ENCODE results near the gene KATNBL1.

DNA sequence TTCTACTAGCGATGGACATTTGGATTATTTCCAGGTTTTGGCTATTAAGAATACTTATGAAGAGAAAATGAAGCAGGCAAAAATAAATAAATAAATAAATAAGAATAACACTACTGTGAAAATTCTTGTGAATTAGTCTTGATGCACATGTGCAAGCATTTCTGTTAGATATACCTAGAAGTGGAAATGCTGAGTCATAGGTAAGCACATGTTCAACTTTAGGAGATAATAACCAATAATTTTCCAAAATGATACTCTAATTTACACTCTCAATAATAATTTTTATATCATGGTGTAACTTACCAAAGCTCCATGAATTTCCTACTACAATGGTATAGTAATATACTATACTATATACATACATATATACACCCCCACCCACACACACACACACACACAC, 38.3 kb upstream of the KATNBL1 start:
- TF ChIP-seq EZH2phosphoT487 (IDR thresholded peaks at IDR 0.05; ENCODE audit: unreplicated experiment) (no peak), POLR2AphosphoS5 (IDR thresholded peaks at IDR 0.05; ENCODE audit: low read depth) (no peak), CREB1 (CRISPR knock-in tag; IDR thresholded peaks at IDR 0.05; ENCODE audit: low read depth) (no peak), EZH2 (IDR thresholded peaks at IDR 0.05; ENCODE audit: low read depth, unreplicated experiment) (no peak), JUNB (IDR thresholded peaks at IDR 0.05; ENCODE audit: unreplicated experiment) (no peak), NANOG (IDR thresholded peaks at IDR 0.05; ENCODE audit: borderline replicate concordance) (no peak), ZNF331 (CRISPR knock-in tag; IDR thresholded peaks at IDR 0.05; ENCODE audit: low read depth) (no peak), ZNF114 (CRISPR knock-in tag; IDR thresholded peaks at IDR 0.05) (no peak), STAT1 (IDR thresholded peaks at IDR 0.05; ENCODE audit: unreplicated experiment) (no peak)
- TF ChIP-seq, protein P1, sequence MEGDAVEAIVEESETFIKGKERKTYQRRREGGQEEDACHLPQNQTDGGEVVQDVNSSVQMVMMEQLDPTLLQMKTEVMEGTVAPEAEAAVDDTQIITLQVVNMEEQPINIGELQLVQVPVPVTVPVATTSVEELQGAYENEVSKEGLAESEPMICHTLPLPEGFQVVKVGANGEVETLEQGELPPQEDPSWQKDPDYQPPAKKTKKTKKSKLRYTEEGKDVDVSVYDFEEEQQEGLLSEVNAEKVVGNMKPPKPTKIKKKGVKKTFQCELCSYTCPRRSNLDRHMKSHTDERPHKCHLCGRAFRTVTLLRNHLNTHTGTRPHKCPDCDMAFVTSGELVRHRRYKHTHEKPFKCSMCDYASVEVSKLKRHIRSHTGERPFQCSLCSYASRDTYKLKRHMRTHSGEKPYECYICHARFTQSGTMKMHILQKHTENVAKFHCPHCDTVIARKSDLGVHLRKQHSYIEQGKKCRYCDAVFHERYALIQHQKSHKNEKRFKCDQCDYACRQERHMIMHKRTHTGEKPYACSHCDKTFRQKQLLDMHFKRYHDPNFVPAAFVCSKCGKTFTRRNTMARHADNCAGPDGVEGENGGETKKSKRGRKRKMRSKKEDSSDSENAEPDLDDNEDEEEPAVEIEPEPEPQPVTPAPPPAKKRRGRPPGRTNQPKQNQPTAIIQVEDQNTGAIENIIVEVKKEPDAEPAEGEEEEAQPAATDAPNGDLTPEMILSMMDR (conservative IDR thresholded peaks at IDR 0.05; ENCODE audit: low read depth in 2 of 2) = no peak
- TF ChIP-seq, protein P2, sequence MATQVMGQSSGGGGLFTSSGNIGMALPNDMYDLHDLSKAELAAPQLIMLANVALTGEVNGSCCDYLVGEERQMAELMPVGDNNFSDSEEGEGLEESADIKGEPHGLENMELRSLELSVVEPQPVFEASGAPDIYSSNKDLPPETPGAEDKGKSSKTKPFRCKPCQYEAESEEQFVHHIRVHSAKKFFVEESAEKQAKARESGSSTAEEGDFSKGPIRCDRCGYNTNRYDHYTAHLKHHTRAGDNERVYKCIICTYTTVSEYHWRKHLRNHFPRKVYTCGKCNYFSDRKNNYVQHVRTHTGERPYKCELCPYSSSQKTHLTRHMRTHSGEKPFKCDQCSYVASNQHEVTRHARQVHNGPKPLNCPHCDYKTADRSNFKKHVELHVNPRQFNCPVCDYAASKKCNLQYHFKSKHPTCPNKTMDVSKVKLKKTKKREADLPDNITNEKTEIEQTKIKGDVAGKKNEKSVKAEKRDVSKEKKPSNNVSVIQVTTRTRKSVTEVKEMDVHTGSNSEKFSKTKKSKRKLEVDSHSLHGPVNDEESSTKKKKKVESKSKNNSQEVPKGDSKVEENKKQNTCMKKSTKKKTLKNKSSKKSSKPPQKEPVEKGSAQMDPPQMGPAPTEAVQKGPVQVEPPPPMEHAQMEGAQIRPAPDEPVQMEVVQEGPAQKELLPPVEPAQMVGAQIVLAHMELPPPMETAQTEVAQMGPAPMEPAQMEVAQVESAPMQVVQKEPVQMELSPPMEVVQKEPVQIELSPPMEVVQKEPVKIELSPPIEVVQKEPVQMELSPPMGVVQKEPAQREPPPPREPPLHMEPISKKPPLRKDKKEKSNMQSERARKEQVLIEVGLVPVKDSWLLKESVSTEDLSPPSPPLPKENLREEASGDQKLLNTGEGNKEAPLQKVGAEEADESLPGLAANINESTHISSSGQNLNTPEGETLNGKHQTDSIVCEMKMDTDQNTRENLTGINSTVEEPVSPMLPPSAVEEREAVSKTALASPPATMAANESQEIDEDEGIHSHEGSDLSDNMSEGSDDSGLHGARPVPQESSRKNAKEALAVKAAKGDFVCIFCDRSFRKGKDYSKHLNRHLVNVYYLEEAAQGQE (IDR thresholded peaks at IDR 0.05; ENCODE audit: unreplicated experiment) = no peak
- TF ChIP-seq, protein P3, sequence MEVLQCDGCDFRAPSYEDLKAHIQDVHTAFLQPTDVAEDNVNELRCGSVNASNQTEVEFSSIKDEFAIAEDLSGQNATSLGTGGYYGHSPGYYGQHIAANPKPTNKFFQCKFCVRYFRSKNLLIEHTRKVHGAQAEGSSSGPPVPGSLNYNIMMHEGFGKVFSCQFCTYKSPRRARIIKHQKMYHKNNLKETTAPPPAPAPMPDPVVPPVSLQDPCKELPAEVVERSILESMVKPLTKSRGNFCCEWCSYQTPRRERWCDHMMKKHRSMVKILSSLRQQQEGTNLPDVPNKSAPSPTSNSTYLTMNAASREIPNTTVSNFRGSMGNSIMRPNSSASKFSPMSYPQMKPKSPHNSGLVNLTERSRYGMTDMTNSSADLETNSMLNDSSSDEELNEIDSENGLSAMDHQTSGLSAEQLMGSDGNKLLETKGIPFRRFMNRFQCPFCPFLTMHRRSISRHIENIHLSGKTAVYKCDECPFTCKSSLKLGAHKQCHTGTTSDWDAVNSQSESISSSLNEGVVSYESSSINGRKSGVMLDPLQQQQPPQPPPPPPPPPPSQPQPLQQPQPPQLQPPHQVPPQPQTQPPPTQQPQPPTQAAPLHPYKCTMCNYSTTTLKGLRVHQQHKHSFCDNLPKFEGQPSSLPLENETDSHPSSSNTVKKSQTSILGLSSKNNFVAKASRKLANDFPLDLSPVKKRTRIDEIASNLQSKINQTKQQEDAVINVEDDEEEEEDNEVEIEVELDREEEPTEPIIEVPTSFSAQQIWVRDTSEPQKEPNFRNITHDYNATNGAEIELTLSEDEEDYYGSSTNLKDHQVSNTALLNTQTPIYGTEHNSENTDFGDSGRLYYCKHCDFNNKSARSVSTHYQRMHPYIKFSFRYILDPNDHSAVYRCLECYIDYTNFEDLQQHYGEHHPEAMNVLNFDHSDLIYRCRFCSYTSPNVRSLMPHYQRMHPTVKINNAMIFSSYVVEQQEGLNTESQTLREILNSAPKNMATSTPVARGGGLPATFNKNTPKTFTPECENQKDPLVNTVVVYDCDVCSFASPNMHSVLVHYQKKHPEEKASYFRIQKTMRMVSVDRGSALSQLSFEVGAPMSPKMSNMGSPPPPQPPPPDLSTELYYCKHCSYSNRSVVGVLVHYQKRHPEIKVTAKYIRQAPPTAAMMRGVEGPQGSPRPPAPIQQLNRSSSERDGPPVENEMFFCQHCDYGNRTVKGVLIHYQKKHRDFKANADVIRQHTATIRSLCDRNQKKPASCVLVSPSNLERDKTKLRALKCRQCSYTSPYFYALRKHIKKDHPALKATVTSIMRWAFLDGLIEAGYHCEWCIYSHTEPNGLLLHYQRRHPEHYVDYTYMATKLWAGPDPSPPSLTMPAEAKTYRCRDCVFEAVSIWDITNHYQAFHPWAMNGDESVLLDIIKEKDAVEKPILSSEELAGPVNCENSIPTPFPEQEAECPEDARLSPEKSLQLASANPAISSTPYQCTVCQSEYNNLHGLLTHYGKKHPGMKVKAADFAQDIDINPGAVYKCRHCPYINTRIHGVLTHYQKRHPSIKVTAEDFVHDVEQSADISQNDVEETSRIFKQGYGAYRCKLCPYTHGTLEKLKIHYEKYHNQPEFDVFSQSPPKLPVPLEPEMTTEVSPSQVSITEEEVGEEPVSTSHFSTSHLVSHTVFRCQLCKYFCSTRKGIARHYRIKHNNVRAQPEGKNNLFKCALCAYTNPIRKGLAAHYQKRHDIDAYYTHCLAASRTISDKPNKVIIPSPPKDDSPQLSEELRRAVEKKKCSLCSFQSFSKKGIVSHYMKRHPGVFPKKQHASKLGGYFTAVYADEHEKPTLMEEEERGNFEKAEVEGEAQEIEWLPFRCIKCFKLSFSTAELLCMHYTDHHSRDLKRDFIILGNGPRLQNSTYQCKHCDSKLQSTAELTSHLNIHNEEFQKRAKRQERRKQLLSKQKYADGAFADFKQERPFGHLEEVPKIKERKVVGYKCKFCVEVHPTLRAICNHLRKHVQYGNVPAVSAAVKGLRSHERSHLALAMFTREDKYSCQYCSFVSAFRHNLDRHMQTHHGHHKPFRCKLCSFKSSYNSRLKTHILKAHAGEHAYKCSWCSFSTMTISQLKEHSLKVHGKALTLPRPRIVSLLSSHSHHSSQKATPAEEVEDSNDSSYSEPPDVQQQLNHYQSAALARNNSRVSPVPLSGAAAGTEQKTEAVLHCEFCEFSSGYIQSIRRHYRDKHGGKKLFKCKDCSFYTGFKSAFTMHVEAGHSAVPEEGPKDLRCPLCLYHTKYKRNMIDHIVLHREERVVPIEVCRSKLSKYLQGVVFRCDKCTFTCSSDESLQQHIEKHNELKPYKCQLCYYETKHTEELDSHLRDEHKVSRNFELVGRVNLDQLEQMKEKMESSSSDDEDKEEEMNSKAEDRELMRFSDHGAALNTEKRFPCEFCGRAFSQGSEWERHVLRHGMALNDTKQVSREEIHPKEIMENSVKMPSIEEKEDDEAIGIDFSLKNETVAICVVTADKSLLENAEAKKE (CRISPR knock-in tag; IDR thresholded peaks at IDR 0.05) = no peak
